Calu3 (cell line): Measurements from ENCODE around the gene ZNF275. TPM values are rescaled to one million over a fixed set of nuclear protein-coding genes. Genes with fewer than 3 reads are reported as not detected.

Experiments
- BruUV-seq: library from RNA; stranded (reverse); fragments of 400-500 nt; replicated peaks from 2 replicates; lab custom pipeline; 2021; lab: Mats Ljungman, UMichigan
- CTCF ChIA-PET: fragments of 300-600 bp; sonication (Branson Sonifier 250); formaldehyde crosslinking; loops from one replicate; lab custom pipeline; 2022; ENCODE audit warnings: antibody characterized with exemption; lab: Charles Lee
- DNase-seq: peaks from one replicate; pipeline ENCODE4 v3.0.0; 2022
- H3K27ac Mint-ChIP-seq: one replicate; pipeline ENCODE4 v1.8.0; 2022; ENCODE audit warnings: mixed read lengths; ENCODE audit not compliant: unreplicated experiment
- H3K27me3 Mint-ChIP-seq: one replicate; pipeline ENCODE4 v1.8.0; 2022; ENCODE audit warnings: mixed read lengths; ENCODE audit not compliant: unreplicated experiment
- H3K36me3 Mint-ChIP-seq: one replicate; pipeline ENCODE4 v1.8.0; 2022; ENCODE audit warnings: mild to moderate bottlenecking, moderate library complexity, mixed read lengths; ENCODE audit not compliant: insufficient read depth, unreplicated experiment
- H3K4me1 Mint-ChIP-seq: one replicate; pipeline ENCODE4 v1.8.0; 2022; ENCODE audit warnings: mild to moderate bottlenecking, low read depth, mixed read lengths; ENCODE audit not compliant: unreplicated experiment
- H3K4me3 Mint-ChIP-seq: one replicate; pipeline ENCODE4 v1.8.0; 2022; ENCODE audit warnings: mild to moderate bottlenecking, low read depth, moderate library complexity, mixed read lengths; ENCODE audit not compliant: unreplicated experiment
- H3K9me3 Mint-ChIP-seq: one replicate; pipeline ENCODE4 v1.8.0; 2022; ENCODE audit warnings: low read depth, mixed read lengths; ENCODE audit not compliant: unreplicated experiment
- intact Hi-C: fragments of 100-400 bp; cut with micrococcal nuclease; formaldehyde crosslinking; loops from one replicate; pipeline ENCODE4 v1.10.0; 2022; ENCODE audit not compliant: unreplicated experiment
- total RNA-seq: library from RNA; stranded (reverse); gene quantifications from 2 replicates; pipeline ENCODE4 v1.2.3, GENCODE V29; 2022
- TF ChIP-seq, protein P1 (sequence below): fragments of 200-600 bp; IDR thresholded peaks from one replicate; pipeline ENCODE4 v1.8.0; 2022; ENCODE audit warnings: antibody characterized with exemption; ENCODE audit not compliant: unreplicated experiment

ZNF275 gene
- total RNA-seq, 1 experiment from 2014 or later, result 6.6 TPM

GRCh38 chrX:153352858-153353257 is 18.9 kb downstream of the ZNF275 start:
- H3K27ac Mint-ChIP-seq, result no peak overlapping the region
- BruUV-seq, result no TSS peak
- intact Hi-C loops, result no loop called here
- CTCF ChIA-PET, result no interaction called here
- no peak overlapping the region for H3K4me3 Mint-ChIP-seq
- no peaks in the 10 kb centered on the region for H3K9me3 Mint-ChIP-seq
- H3K27me3 Mint-ChIP-seq, result peaks cover 8% of the 10 kb centered on the region
- no peak for DNase-seq
- no peaks in the 10 kb centered on the region for H3K4me1 Mint-ChIP-seq
- TF ChIP-seq, protein P1, sequence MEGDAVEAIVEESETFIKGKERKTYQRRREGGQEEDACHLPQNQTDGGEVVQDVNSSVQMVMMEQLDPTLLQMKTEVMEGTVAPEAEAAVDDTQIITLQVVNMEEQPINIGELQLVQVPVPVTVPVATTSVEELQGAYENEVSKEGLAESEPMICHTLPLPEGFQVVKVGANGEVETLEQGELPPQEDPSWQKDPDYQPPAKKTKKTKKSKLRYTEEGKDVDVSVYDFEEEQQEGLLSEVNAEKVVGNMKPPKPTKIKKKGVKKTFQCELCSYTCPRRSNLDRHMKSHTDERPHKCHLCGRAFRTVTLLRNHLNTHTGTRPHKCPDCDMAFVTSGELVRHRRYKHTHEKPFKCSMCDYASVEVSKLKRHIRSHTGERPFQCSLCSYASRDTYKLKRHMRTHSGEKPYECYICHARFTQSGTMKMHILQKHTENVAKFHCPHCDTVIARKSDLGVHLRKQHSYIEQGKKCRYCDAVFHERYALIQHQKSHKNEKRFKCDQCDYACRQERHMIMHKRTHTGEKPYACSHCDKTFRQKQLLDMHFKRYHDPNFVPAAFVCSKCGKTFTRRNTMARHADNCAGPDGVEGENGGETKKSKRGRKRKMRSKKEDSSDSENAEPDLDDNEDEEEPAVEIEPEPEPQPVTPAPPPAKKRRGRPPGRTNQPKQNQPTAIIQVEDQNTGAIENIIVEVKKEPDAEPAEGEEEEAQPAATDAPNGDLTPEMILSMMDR, result no peak
- H3K36me3 Mint-ChIP-seq, result peaks cover 9% of the 10 kb centered on the region

DNA sequence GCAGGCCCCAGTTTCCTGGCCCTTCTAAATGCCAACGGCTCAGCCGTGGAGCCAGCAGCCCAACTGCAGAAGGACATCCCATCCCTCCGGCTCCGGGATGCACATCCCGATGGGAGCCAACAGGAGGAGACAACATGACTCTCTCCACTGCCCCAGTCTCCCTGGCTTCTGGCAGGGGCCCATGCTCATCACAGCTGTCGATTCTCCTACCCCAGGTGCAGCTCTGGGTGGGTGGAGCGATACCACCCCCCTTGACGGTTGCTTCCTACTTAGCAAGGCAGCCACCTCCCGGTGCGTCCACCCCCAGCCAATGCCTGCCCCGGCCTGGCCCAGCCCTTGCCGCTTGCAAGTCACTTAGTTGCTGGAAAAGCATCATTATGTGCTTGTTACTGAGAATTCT is 19.5 kb downstream of the ZNF275 start:
- BruUV-seq, result no TSS peak
- CTCF ChIA-PET, result no interaction called here
- Mint-ChIP-seq H3K27ac (no peak overlapping the region), H3K36me3 (peaks cover 9% of the 10 kb centered on the region), H3K27me3 (peaks cover 8% of the 10 kb centered on the region), H3K4me1 (no peaks in the 10 kb centered on the region), H3K9me3 (no peaks in the 10 kb centered on the region), H3K4me3 (no peak overlapping the region)
- TF ChIP-seq, protein P1, result no peak
- intact Hi-C loops, result no loop called here
- no peak for DNase-seq

DNA sequence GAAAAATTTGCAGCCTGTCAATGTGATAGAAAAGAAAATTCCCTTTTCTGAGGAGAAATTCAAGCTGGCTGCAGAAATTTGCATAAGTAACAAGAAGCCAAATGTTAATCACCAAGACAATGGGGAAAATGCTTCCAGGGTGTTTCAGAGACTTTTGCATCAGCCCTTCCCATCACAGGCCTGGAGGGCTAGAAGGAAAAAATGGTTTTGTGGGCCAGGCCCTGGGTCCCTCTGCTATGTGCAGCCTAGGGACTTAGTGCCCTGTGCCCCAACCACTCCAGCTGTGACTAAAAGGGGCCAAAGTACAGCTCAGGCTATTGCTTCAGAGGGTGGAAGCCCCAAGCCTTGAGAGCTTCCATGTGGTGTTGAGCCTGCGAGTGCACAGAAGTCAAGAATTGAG is 23.9 kb downstream of the ZNF275 start:
- Mint-ChIP-seq H3K36me3 (peaks cover 2% of the 10 kb centered on the region), H3K4me1 (no peaks in the 10 kb centered on the region), H3K27ac (no peak overlapping the region), H3K9me3 (no peaks in the 10 kb centered on the region), H3K27me3 (peaks cover 20% of the 10 kb centered on the region), H3K4me3 (no peak overlapping the region)
- CTCF ChIA-PET, result no interaction called here
- no peak for DNase-seq
- intact Hi-C loops, result no loop called here
- TF ChIP-seq, protein P1, result no peak
- BruUV-seq, result no TSS peak

GRCh38 chrX:153361781-153362397 is 27.9 kb downstream of the ZNF275 start:
- TF ChIP-seq, protein P1, result no peak
- no peak overlapping the region for H3K4me3 Mint-ChIP-seq
- peaks cover 41% of the 10 kb centered on the region for H3K27me3 Mint-ChIP-seq
- H3K9me3 Mint-ChIP-seq, result no peaks in the 10 kb centered on the region
- no peak overlapping the region for H3K27ac Mint-ChIP-seq
- no peak for DNase-seq
- no peaks in the 10 kb centered on the region for H3K36me3 Mint-ChIP-seq
- intact Hi-C loops, result no loop called here
- H3K4me1 Mint-ChIP-seq, result no peaks in the 10 kb centered on the region
- CTCF ChIA-PET, result no interaction called here
- no TSS peak for BruUV-seq
